Brain microvascular endothelial cell (primary cell): ENCODE data around the gene EXOSC7.

Experiments
- DNase-seq: peaks from one replicate; pipeline ENCODE4 v3.0.0-alpha.2; 2020
- H3K27ac ChIP-seq: fragments of 250-450 bp; sonication (Bioruptor Pico); 2 replicates; pipeline ENCODE4 v1.5.1; 2020; ENCODE audit warnings: mild to moderate bottlenecking, moderate library complexity
- H3K27me3 ChIP-seq: fragments of 250-450 bp; sonication (Bioruptor Pico); replicated peaks from 2 replicates; pipeline ENCODE4 v1.5.1; 2020; ENCODE audit warnings: mild to moderate bottlenecking
- H3K36me3 ChIP-seq: fragments of 250-450 bp; sonication (Bioruptor Pico); replicated peaks from 2 replicates; pipeline ENCODE4 v1.5.1; 2020; ENCODE audit warnings: mild to moderate bottlenecking
- H3K4me3 ChIP-seq: 2 replicates; pipeline ENCODE4 v1.5.1; 2011; ENCODE audit warnings: low read depth, mild to moderate bottlenecking, control low read depth, low read length, moderate library complexity
- CTCF ChIP-seq: IDR thresholded peaks from 2 replicates; pipeline ENCODE4 v1.5.1; 2011; ENCODE audit warnings: low read depth, mild to moderate bottlenecking, moderate library complexity, low read length, control low read depth, inconsistent platforms; ENCODE audit errors: missing control alignments
- in situ Hi-C: cut with HindIII; loops from 2 replicates; pipeline ENCODE4 v1.10.0; 2017; ENCODE audit warnings: low sequenced_read_pairs, low pct_ligation_motif_present

EXOSC7 gene

GRCh38 chr3:44957986-44958385 lies 18.1 kb upstream of the EXOSC7 start:
- DNase-seq, result no peak
- Histone ChIP-seq H3K27me3 (no peaks in the 10 kb centered on the region), H3K4me3 (no peak overlapping the region), H3K27ac (no peak overlapping the region), H3K36me3 (peaks cover 4% of the 10 kb centered on the region)
- in situ Hi-C loops, result no loop called here
- no peak for TF ChIP-seq CTCF

- in situ Hi-C loops, result no loop called here
- Histone ChIP-seq H3K36me3 (peaks cover 4% of the 10 kb centered on the region), H3K27ac (no peak overlapping the region), H3K27me3 (no peaks in the 10 kb centered on the region), H3K4me3 (no peak overlapping the region)
- TF ChIP-seq CTCF, result no peak
- no peak for DNase-seq
Measured at GRCh38 chr3:44958386-44958785, 17.7 kb upstream of the EXOSC7 start.

GRCh38 chr3:44960387-44961026 lies 15.5 kb upstream of the EXOSC7 start:
- Histone ChIP-seq H3K36me3 (peaks cover 2% of the 10 kb centered on the region), H3K4me3 (no peak overlapping the region), H3K27me3 (no peaks in the 10 kb centered on the region), H3K27ac (no peak overlapping the region)
- no peak for DNase-seq
- TF ChIP-seq CTCF, result no peak
- in situ Hi-C loops, result no loop called here

- Histone ChIP-seq H3K27ac (no peak overlapping the region), H3K27me3 (no peaks in the 10 kb centered on the region), H3K36me3 (peaks cover 2% of the 10 kb centered on the region), H3K4me3 (no peak overlapping the region)
- TF ChIP-seq CTCF, result no peak
- no peak for DNase-seq
- in situ Hi-C loops, result no loop called here
Measured at GRCh38 chr3:44961888-44962287, 14.2 kb upstream of the EXOSC7 start.

- peaks cover 2% of the 10 kb centered on the region for H3K36me3 ChIP-seq
- in situ Hi-C loops, result no loop called here
- H3K4me3 ChIP-seq, result no peak overlapping the region
- H3K27ac ChIP-seq, result no peak overlapping the region
- DNase-seq, result no peak
- no peak for TF ChIP-seq CTCF
- H3K27me3 ChIP-seq, result no peaks in the 10 kb centered on the region
Measured at GRCh38 chr3:44962621-44963393, 13.2 kb upstream of the EXOSC7 start.
